ENCODE data around the gene NAALADL1.

DNA sequence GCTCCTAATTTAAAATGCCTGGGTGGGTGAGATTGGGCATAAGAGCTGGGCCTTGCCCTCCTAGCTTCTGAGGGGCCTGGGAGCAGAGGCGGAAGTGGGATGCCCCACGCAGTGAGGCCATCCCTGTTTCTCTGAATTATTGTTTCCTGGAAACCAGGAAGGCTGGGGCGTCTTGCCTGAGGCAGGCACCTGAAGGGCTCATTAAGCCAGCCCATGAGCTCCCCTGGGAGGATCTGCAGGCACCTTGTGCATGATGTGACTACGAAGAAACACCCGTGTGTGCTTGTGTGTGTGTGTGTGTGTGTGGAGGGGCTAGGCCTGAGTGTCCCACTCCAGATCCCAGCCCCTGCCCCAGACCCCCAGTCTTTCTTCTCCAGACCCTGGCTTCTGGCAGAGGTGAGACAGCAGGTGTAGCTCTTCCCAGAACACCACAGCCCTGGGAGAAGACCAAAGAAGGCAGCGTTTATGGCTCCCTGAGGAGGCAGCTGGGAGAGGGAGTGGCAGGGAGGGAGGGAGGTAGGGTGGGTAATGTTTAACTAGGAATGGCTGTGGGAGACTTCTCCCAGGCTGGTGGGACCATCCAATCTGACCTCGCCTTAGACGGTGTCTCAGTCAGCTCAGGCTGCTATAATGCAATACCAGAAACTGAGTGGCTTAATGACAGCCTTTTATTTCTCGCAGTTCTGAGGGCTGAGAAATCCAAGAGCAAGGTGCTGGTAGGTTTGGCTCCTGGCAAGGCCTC, 59.5 kb downstream of the NAALADL1 start:
- TF ChIP-seq, protein P1, sequence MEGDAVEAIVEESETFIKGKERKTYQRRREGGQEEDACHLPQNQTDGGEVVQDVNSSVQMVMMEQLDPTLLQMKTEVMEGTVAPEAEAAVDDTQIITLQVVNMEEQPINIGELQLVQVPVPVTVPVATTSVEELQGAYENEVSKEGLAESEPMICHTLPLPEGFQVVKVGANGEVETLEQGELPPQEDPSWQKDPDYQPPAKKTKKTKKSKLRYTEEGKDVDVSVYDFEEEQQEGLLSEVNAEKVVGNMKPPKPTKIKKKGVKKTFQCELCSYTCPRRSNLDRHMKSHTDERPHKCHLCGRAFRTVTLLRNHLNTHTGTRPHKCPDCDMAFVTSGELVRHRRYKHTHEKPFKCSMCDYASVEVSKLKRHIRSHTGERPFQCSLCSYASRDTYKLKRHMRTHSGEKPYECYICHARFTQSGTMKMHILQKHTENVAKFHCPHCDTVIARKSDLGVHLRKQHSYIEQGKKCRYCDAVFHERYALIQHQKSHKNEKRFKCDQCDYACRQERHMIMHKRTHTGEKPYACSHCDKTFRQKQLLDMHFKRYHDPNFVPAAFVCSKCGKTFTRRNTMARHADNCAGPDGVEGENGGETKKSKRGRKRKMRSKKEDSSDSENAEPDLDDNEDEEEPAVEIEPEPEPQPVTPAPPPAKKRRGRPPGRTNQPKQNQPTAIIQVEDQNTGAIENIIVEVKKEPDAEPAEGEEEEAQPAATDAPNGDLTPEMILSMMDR (IDR thresholded peaks at IDR 0.05 in 2 of 3, conservative IDR thresholded peaks at IDR 0.05 in 1 of 3; ENCODE audit: borderline replicate concordance in 1 of 3, insufficient read depth in 1 of 3, low read depth in 2 of 3, low read length in 2 of 3) = no peak
- TF ChIP-seq POLR2A (IDR thresholded peaks at IDR 0.05; ENCODE audit: borderline replicate concordance, extremely low read depth, insufficient read depth, insufficient read length) (no peak), RAD21 (IDR thresholded peaks at IDR 0.05; ENCODE audit: low read depth) (no peak), EZH2 (IDR thresholded peaks at IDR 0.05) (no peak), POLR2AphosphoS5 (IDR thresholded peaks at IDR 0.05; ENCODE audit: low read depth, low read length) (no peak)
- TF ChIP-seq, protein P2, sequence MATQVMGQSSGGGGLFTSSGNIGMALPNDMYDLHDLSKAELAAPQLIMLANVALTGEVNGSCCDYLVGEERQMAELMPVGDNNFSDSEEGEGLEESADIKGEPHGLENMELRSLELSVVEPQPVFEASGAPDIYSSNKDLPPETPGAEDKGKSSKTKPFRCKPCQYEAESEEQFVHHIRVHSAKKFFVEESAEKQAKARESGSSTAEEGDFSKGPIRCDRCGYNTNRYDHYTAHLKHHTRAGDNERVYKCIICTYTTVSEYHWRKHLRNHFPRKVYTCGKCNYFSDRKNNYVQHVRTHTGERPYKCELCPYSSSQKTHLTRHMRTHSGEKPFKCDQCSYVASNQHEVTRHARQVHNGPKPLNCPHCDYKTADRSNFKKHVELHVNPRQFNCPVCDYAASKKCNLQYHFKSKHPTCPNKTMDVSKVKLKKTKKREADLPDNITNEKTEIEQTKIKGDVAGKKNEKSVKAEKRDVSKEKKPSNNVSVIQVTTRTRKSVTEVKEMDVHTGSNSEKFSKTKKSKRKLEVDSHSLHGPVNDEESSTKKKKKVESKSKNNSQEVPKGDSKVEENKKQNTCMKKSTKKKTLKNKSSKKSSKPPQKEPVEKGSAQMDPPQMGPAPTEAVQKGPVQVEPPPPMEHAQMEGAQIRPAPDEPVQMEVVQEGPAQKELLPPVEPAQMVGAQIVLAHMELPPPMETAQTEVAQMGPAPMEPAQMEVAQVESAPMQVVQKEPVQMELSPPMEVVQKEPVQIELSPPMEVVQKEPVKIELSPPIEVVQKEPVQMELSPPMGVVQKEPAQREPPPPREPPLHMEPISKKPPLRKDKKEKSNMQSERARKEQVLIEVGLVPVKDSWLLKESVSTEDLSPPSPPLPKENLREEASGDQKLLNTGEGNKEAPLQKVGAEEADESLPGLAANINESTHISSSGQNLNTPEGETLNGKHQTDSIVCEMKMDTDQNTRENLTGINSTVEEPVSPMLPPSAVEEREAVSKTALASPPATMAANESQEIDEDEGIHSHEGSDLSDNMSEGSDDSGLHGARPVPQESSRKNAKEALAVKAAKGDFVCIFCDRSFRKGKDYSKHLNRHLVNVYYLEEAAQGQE (IDR thresholded peaks at IDR 0.05; ENCODE audit: low read depth) = no peak
